Measurements from ENCODE around the gene TTR.

TTR gene

DNA sequence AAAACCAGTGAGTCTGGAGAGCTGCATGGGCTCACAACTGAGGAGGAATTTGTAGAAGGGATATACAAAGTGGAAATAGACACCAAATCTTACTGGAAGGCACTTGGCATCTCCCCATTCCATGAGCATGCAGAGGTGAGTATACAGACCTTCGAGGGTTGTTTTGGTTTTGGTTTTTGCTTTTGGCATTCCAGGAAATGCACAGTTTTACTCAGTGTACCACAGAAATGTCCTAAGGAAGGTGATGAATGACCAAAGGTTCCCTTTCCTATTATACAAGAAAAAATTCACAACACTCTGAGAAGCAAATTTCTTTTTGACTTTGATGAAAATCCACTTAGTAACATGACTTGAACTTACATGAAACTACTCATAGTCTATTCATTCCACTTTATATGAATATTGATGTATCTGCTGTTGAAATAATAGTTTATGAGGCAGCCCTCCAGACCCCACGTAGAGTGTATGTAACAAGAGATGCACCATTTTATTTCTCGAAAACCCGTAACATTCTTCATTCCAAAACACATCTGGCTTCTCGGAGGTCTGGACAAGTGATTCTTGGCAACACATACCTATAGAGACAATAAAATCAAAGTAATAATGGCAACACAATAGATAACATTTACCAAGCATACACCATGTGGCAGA lies 3.6 kb downstream of the TTR start:
- Histone ChIP-seq H3K27me3 (ENCODE audit: control insufficient read depth in 1 of 2, insufficient read depth in 2 of 2, low read length in 2 of 2) (no peaks in the 10 kb centered on the region), H3K36me3 (ENCODE audit: control insufficient read depth in 2 of 2, insufficient read depth in 2 of 2, low read length in 2 of 2) (no peaks in the 10 kb centered on the region), H3K4me1 (ENCODE audit: control insufficient read depth, insufficient read depth, low read length) (no peaks in the 10 kb centered on the region), H3K27ac (ENCODE audit: low read length) (no peak overlapping the region), H3K4me3 (ENCODE audit: low read length in 2 of 2) (no peak overlapping the region), H3K9me3 (ENCODE audit: control insufficient read depth in 2 of 2, low read length in 2 of 2) (peaks cover 0 to 2% of the 10 kb centered on the region in 2 donors), H3K9ac (ENCODE audit: low read length in 2 of 2) (no peak overlapping the region)

DNA sequence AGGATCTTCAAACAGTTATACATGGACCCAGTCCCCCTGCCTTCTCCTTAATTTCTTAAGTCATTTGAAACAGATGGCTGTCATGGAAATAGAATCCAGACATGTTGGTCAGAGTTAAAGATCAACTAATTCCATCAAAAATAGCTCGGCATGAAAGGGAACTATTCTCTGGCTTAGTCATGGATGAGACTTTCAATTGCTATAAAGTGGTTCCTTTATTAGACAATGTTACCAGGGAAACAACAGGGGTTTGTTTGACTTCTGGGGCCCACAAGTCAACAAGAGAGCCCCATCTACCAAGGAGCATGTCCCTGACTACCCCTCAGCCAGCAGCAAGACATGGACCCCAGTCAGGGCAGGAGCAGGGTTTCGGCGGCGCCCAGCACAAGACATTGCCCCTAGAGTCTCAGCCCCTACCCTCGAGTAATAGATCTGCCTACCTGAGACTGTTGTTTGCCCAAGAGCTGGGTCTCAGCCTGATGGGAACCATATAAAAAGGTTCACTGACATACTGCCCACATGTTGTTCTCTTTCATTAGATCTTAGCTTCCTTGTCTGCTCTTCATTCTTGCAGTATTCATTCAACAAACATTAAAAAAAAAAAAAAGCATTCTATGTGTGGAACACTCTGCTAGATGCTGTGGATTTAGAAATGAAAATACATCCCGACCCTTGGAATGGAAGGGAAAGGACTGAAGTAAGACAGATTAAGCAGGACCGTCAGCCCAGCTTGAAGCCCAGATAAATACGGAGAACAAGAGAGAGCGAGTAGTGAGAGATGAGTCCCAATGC lies 4.6 kb downstream of the TTR start:
- Histone ChIP-seq H3K4me3 (ENCODE audit: low read length in 2 of 2) (no peak overlapping the region), H3K27me3 (ENCODE audit: control insufficient read depth in 1 of 2, insufficient read depth in 2 of 2, low read length in 2 of 2) (no peaks in the 10 kb centered on the region), H3K9ac (ENCODE audit: low read length in 2 of 2) (no peak overlapping the region), H3K4me1 (ENCODE audit: control insufficient read depth, insufficient read depth, low read length) (no peaks in the 10 kb centered on the region), H3K9me3 (ENCODE audit: control insufficient read depth in 2 of 2, low read length in 2 of 2) (peaks cover 0 to 2% of the 10 kb centered on the region in 2 donors), H3K36me3 (ENCODE audit: control insufficient read depth in 2 of 2, insufficient read depth in 2 of 2, low read length in 2 of 2) (no peaks in the 10 kb centered on the region), H3K27ac (ENCODE audit: low read length) (no peak overlapping the region)

DNA sequence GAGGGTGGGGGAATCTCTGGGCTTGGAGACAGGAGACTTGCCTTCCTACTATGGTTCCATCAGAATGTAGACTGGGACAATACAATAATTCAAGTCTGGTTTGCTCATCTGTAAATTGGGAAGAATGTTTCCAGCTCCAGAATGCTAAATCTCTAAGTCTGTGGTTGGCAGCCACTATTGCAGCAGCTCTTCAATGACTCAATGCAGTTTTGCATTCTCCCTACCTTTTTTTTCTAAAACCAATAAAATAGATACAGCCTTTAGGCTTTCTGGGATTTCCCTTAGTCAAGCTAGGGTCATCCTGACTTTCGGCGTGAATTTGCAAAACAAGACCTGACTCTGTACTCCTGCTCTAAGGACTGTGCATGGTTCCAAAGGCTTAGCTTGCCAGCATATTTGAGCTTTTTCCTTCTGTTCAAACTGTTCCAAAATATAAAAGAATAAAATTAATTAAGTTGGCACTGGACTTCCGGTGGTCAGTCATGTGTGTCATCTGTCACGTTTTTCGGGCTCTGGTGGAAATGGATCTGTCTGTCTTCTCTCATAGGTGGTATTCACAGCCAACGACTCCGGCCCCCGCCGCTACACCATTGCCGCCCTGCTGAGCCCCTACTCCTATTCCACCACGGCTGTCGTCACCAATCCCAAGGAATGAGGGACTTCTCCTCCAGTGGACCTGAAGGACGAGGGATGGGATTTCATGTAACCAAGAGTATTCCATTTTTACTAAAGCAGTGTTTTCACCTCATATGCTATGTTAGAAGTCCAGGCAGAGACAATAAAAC lies 6.5 kb downstream of the TTR start:
- no peaks in the 10 kb centered on the region for H3K27me3 ChIP-seq (ENCODE audit: control insufficient read depth in 1 of 2, insufficient read depth in 2 of 2, low read length in 2 of 2)
- H3K27ac ChIP-seq (ENCODE audit: low read length): no peak overlapping the region
- no peak overlapping the region for H3K9ac ChIP-seq (ENCODE audit: low read length in 2 of 2)
- peaks cover 0 to 2% of the 10 kb centered on the region in 2 donors for H3K9me3 ChIP-seq (ENCODE audit: control insufficient read depth in 2 of 2, low read length in 2 of 2)
- H3K4me1 ChIP-seq (ENCODE audit: control insufficient read depth, insufficient read depth, low read length): no peaks in the 10 kb centered on the region
- H3K36me3 ChIP-seq (ENCODE audit: control insufficient read depth in 2 of 2, insufficient read depth in 2 of 2, low read length in 2 of 2): no peaks in the 10 kb centered on the region
- no peak overlapping the region for H3K4me3 ChIP-seq (ENCODE audit: low read length in 2 of 2)

DNA sequence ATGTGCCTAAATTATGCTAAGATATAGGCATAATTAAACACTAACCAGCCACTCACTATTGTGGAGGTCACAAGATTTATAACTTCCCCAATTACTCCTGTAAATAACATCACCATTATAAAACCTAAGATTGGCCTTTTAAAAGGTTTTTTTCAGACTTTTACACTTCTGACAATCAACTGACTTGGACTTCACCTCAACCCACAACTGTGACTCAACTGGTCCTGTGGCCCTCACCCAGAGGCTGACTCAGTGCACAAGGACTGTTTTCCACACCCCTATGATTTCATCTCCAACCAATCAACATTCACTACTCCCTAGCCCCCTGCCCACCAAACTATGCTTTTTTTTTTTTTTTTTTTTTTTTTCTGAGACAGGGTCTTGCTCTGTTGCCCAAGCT lies 11.6 kb downstream of the TTR start:
- Histone ChIP-seq H3K4me3 (ENCODE audit: low read length in 2 of 2) (no peak overlapping the region), H3K27ac (ENCODE audit: low read length) (no peak overlapping the region), H3K36me3 (ENCODE audit: control insufficient read depth in 2 of 2, insufficient read depth in 2 of 2, low read length in 2 of 2) (no peaks in the 10 kb centered on the region), H3K4me1 (ENCODE audit: control insufficient read depth, insufficient read depth, low read length) (no peaks in the 10 kb centered on the region), H3K9ac (ENCODE audit: low read length in 2 of 2) (no peak overlapping the region), H3K27me3 (ENCODE audit: control insufficient read depth in 1 of 2, insufficient read depth in 2 of 2, low read length in 2 of 2) (no peaks in the 10 kb centered on the region), H3K9me3 (ENCODE audit: control insufficient read depth in 2 of 2, low read length in 2 of 2) (no peaks in the 10 kb centered on the region)

DNA sequence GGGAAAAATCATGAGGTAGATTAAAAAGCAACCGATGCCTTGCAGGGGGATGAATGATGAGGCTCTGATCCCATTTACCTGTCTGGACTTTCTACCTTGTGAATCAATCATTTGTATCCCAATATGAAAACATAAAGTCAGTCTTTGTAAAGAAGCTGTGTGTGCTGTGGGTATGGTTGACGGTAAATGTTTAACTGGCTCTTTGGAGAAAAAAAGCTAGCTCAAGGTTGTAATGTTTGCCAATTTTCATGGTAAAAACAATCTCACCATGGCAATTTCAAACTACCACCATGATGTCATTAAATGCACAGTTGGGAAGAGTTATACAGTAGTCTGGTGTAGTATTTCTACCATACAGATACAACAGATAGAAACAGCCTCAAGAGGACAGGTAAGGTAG lies 14.6 kb downstream of the TTR start:
- H3K9me3 ChIP-seq (ENCODE audit: control insufficient read depth in 2 of 2, low read length in 2 of 2): no peaks in the 10 kb centered on the region
- no peaks in the 10 kb centered on the region for H3K36me3 ChIP-seq (ENCODE audit: control insufficient read depth in 2 of 2, insufficient read depth in 2 of 2, low read length in 2 of 2)
- H3K27ac ChIP-seq (ENCODE audit: low read length): no peak overlapping the region
- no peaks in the 10 kb centered on the region for H3K27me3 ChIP-seq (ENCODE audit: control insufficient read depth in 1 of 2, insufficient read depth in 2 of 2, low read length in 2 of 2)
- no peaks in the 10 kb centered on the region for H3K4me1 ChIP-seq (ENCODE audit: control insufficient read depth, insufficient read depth, low read length)
- no peak overlapping the region for H3K4me3 ChIP-seq (ENCODE audit: low read length in 2 of 2)
- H3K9ac ChIP-seq (ENCODE audit: low read length in 2 of 2): no peak overlapping the region

DNA sequence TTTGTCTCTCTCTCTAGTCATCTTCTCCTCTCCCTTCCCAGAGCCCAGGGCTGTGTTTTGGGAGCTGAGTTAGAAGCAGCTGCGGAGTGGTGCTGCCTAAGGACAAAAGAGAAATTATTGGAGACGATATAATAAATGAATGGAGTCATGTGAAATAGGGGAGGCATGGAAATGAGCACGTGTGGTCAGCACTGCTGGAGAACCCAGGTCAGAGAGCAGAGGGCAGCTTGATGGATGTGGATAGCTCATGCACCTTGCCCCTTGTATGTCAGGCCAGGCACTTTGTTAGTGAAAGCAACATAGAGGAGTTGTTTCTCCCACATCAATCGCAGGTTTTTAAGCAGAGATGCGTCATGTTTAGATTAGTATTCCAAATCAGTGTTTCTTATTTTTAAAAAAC lies 15.7 kb downstream of the TTR start:
- Histone ChIP-seq H3K36me3 (ENCODE audit: control insufficient read depth in 2 of 2, insufficient read depth in 2 of 2, low read length in 2 of 2) (no peaks in the 10 kb centered on the region), H3K4me1 (ENCODE audit: control insufficient read depth, insufficient read depth, low read length) (no peaks in the 10 kb centered on the region), H3K9me3 (ENCODE audit: control insufficient read depth in 2 of 2, low read length in 2 of 2) (no peaks in the 10 kb centered on the region), H3K4me3 (ENCODE audit: low read length in 2 of 2) (no peak overlapping the region), H3K27me3 (ENCODE audit: control insufficient read depth in 1 of 2, insufficient read depth in 2 of 2, low read length in 2 of 2) (no peaks in the 10 kb centered on the region), H3K27ac (ENCODE audit: low read length) (no peak overlapping the region), H3K9ac (ENCODE audit: low read length in 2 of 2) (no peak overlapping the region)

DNA sequence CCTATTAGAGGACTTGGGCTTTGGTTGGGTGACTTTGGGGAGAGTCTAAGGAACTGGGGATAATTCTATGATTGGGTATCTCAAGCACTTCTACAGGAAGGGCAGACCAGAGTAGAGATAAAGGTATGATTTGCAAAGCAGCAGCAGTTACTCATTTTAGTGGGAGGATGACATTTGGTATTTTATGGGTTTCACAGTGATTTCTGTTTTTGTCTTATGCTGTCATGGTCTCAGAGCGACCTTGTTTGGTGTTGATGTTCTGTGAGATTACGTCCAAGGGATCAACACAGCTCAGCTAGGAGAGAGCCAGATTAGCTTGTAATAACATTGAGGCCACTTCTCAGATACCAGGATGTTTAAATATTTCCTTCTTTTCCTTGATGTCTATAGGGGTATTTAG lies 18.2 kb downstream of the TTR start:
- H3K4me1 ChIP-seq (ENCODE audit: control insufficient read depth, insufficient read depth, low read length): no peaks in the 10 kb centered on the region
- no peak overlapping the region for H3K4me3 ChIP-seq (ENCODE audit: low read length in 2 of 2)
- H3K36me3 ChIP-seq (ENCODE audit: control insufficient read depth in 2 of 2, insufficient read depth in 2 of 2, low read length in 2 of 2): no peaks in the 10 kb centered on the region
- H3K9ac ChIP-seq (ENCODE audit: low read length in 2 of 2): no peak overlapping the region
- H3K27ac ChIP-seq (ENCODE audit: low read length): no peak overlapping the region
- no peaks in the 10 kb centered on the region for H3K9me3 ChIP-seq (ENCODE audit: control insufficient read depth in 2 of 2, low read length in 2 of 2)
- H3K27me3 ChIP-seq (ENCODE audit: control insufficient read depth in 1 of 2, insufficient read depth in 2 of 2, low read length in 2 of 2): no peaks in the 10 kb centered on the region

DNA sequence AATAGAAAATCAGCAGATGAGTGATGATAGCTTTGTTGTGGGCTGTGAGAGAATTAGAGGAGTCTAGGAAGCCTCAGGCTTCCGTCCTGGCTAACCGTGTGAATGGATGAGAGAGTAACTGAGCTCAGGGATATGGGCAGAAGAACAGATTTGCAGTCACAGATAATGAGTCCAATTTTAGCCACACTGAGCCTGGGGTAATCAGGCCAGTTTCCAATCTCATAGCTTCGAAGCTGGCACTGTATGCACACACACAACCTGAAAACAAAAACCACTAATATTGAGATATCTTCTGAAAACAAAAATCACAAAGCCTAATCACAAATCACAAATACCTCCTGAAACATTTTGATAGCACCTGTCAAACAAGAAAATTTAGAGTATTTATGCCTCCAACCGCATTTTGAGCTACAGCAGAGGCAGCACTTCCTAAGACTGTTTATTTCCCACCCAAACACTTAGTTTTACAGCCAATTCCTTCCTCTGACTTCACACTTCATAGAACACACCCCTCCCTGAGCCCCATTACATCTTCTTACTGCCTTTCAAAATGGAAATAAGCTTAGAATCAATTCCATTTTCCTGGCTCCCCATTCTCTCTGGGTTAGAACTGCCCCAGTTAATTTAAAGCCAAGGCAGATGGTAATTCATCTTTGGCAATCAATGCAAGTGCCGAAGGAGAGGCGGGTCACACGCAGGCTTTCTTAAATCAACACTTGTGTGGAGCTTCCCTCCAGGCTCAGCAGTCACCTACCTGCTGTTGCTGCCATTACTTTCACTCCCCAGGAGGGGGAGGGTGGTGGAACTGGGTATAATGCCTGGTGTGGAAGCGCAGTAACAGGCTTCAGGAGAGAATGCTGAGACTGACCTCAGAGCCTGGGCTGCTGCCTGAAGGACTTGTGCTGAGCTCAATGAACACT lies 18.9 kb downstream of the TTR start:
- Histone ChIP-seq H3K36me3 (ENCODE audit: control insufficient read depth in 2 of 2, insufficient read depth in 2 of 2, low read length in 2 of 2) (no peaks in the 10 kb centered on the region), H3K4me3 (ENCODE audit: low read length in 2 of 2) (no peak overlapping the region), H3K9me3 (ENCODE audit: control insufficient read depth in 2 of 2, low read length in 2 of 2) (no peaks in the 10 kb centered on the region), H3K4me1 (ENCODE audit: control insufficient read depth, insufficient read depth, low read length) (no peaks in the 10 kb centered on the region), H3K9ac (ENCODE audit: low read length in 2 of 2) (no peak overlapping the region), H3K27me3 (ENCODE audit: control insufficient read depth in 1 of 2, insufficient read depth in 2 of 2, low read length in 2 of 2) (no peaks in the 10 kb centered on the region), H3K27ac (ENCODE audit: low read length) (no peak overlapping the region)

DNA sequence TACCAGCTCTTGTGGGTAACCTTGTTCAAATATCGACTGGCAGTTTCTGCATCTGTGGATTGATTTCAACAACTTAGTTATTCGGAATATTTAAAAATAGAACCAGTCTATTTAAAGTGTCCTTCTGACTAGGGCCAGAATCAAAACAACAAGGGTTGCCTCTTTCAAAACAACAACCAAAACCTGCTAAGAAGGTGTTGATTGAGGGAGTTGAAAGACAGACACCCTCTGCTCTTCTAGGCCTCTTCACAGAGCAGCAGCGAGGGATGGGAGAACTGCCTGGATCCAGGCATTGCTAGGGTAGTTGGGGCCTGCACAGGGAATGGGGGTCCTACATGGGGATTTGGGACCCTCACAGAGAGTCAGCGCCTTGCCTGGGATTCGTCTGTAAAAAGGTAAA lies 19.8 kb downstream of the TTR start:
- H3K9ac ChIP-seq (ENCODE audit: low read length in 2 of 2): no peak overlapping the region
- H3K4me1 ChIP-seq (ENCODE audit: control insufficient read depth, insufficient read depth, low read length): no peaks in the 10 kb centered on the region
- no peaks in the 10 kb centered on the region for H3K9me3 ChIP-seq (ENCODE audit: control insufficient read depth in 2 of 2, low read length in 2 of 2)
- H3K36me3 ChIP-seq (ENCODE audit: control insufficient read depth in 2 of 2, insufficient read depth in 2 of 2, low read length in 2 of 2): no peaks in the 10 kb centered on the region
- H3K27ac ChIP-seq (ENCODE audit: low read length): no peak overlapping the region
- no peaks in the 10 kb centered on the region for H3K27me3 ChIP-seq (ENCODE audit: control insufficient read depth in 1 of 2, insufficient read depth in 2 of 2, low read length in 2 of 2)
- H3K4me3 ChIP-seq (ENCODE audit: low read length in 2 of 2): no peak overlapping the region

DNA sequence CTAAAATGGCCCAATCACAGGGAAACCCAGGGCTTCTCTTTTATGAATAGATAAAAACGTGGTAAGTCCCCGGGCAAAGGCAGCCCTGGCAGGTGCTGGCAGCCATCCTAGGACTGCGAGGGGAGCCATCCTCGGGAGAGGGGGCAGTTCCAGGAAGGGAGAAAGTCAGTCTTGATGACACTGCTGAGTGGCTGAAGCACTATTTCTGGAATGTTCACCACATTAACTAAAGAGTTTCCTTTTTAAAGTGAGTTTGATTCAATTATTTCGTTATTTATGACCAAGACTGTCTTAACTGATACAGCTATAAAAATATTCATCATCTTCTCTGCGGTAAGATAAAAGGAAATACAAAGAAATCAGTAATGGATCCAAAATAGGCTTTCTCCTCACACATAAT lies 20.4 kb downstream of the TTR start:
- Histone ChIP-seq H3K27me3 (ENCODE audit: control insufficient read depth in 1 of 2, insufficient read depth in 2 of 2, low read length in 2 of 2) (no peaks in the 10 kb centered on the region), H3K4me3 (ENCODE audit: low read length in 2 of 2) (no peak overlapping the region), H3K4me1 (ENCODE audit: control insufficient read depth, insufficient read depth, low read length) (no peaks in the 10 kb centered on the region), H3K36me3 (ENCODE audit: control insufficient read depth in 2 of 2, insufficient read depth in 2 of 2, low read length in 2 of 2) (no peaks in the 10 kb centered on the region), H3K9me3 (ENCODE audit: control insufficient read depth in 2 of 2, low read length in 2 of 2) (no peaks in the 10 kb centered on the region), H3K27ac (ENCODE audit: low read length) (no peak overlapping the region), H3K9ac (ENCODE audit: low read length in 2 of 2) (no peak overlapping the region)

All from stomach smooth muscle (tissue), 2 donors.